ENCODE measurements around the gene FOXQ1.
"Not testable (repeated sequence)": the region's sequence is repeated elsewhere in the genome, so short reads cannot be mapped to it uniquely, and the experiment has no call there.

FOXQ1 gene

DNA sequence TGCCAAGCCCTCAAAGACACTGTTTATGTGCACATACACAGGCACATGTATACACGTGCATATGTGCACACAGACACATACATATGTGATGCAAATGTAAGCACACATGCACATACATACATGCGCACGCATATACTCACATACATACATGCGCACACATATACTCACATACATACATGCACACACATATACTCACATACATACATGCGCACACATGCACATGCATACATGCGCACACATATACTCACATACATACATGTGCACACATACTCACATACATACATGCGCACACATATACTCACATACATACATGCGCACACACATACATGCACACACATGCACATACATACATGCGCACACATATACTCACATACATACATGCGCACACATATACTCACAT lies 20.5 kb upstream of the FOXQ1 start:
- no peak for DNase-seq (ENCODE audit: low read depth)

DNA sequence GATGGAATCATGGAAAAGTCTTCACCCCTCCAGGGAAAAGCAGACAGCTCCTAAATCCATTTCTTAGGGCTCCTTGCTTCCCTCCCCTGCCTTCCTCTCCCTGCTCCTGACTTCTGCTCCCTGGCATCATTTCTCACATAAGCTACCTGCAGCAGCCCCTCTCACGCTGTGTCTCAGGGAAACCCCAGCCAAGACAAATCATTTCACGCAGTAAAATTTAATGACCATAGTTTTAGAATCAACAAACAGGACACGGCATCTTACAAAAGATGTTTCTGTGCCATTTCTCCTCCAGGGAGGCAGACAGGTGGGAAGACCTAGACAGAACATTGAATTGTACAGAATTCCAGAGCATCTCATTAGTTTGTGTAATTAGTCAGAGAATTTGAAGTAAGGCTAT lies 16.5 kb upstream of the FOXQ1 start:
- DNase-seq (ENCODE audit: low read depth): no peak

DNA sequence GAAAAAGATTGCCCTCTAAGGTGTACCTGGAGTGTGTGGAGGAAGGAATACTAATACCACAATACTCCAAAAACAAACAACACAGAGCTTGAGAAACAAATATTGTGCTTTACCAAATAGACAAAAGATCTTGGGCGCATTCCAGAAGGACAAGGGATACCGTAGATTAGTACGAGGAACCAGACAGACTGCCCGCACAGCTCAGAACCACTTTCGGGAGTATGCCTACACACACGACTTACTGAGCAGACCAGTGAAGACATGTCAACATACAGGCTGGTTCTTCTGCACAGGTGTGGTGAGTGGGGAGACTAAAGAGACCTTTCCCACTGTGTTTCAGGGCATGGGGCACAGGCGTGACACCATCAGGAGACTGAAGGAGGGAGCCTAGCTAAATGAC lies 15.8 kb upstream of the FOXQ1 start:
- no peak for DNase-seq (ENCODE audit: low read depth)

DNA sequence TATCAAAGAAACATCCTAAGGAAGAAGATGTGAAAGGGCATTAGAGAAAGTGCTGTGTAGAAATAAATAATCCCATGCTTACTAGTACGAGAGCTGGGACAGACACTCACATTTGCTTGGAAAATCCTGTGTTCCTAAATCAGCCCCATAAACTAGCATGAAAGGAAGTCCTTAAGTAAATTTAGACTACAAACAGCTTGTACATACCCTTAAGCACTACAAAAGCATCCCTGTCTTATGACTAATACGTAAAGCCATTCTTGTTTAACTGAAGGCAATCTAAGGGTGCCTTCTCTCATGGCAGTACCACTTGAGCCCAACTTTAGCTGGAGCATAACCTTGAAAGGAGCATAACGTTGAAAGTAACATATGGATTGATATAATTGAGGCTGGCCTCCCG lies 15.4 kb upstream of the FOXQ1 start:
- no peak for DNase-seq (ENCODE audit: low read depth)

DNA sequence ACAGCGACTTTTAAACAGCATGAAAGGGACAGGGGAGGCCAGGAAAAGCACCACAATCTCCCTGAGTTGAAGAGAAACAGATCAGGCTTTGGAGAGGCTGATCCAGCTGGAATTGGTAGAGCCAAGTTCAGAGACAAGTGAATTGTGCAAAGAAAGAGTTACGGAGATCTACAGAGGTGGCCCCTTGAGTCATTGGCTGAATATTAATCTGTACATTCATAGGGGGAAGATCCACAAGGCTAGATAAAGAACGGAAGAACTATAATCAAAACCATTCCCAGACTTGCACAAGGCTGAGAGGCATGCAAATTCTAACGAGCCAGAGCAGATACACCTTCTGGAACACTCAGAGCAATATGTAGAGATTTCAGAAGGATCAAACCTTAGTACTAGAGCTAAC lies 14.2 kb upstream of the FOXQ1 start:
- no peak for DNase-seq (ENCODE audit: low read depth)

DNA sequence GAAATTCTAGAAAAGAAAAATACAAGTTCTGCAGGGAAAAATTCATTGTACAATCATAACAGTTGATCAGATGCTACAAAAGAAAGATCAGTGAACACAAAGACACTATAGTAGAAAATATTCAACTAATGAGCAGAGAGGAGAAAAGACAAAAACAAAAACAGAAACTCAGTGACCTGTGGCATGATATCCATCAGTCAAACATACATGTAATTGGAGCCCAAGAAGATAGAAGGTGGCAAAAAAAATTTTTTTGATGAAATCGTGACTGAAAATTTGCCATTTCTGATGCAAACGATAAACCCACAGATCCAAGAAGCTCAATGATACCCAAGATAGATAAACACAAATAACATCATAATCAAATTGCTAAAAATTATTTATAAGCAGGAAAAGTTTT lies 13.1 kb upstream of the FOXQ1 start:
- DNase-seq (ENCODE audit: low read depth): no peak

DNA sequence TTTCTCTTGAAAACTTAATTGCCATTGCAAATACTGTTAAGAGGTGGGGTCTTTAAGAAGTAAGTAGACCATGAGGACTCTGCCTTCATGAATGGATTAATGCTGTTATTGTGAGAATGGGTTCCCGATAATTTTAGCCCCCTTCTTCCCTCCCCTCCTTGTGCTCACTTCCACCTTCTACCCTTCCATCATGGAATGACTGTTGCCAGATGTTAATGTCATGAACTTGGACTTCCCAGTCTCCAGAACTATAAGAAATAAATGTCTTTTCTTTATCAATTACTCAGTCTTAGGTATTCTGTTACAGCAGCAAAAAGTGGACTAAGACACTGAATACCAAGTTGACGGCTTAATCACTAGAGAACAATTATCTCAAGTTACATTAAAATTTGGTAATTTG lies 5.8 kb upstream of the FOXQ1 start:
- DNase-seq (ENCODE audit: low read depth): no peak

DNA sequence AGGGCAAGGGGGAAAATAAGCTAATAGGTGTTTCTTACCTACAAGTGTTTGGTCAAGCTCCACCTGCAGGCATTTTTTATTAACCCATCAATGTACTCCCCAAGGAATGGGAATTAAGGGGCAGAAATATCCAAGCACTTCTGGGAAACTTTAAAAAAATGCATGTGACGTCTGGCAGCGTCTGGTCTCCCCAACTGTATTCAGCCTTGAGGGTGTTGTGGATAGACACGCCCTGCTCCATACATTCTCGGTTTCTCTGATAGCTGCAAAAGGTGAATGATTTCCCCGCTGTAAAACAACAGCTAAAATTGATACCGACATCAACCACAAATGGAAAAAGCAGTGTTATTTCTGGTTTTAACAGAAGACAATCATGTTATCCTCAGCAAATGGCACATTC lies 2.5 kb upstream of the FOXQ1 start:
- no peak for DNase-seq (ENCODE audit: low read depth)

DNA sequence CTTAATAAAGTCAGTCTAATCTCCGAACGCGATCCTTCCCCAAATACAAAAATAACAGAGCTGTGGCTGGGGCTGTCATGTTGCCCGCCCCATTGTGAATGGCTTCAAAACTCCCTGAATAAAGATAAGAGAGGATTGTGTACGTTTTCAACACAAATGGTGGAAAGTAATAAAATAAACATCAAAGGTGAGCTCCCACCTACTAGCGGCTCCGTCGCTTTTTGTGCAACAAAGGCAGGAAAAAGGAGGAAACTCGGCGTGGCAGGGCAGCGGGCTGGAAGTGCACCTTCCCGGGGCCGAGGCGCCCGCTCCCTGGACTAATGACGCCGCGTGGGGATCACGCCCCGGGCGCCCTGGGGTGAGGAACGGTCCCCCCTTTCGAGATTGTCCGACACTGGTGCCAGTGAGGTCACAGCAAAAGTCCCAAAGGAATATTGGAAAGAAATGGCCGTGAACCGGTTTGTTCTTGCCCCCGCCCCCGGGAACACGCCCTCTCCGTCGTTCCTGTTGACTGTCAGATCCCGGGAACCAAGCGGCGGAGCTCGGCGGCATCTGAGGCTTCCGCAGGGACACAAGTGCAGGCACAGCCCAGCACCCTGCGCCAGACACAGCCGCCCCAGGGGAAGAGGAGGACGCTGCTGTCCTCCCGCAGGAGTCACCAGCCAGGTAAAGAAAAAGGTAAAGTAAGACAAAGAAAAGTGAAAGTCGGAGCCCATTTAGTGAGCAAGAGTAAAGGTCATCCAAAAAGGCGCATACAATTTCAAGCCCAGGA lies 1.1 kb upstream of the FOXQ1 start:
- DNase-seq (ENCODE audit: low read depth): no peak

DNA sequence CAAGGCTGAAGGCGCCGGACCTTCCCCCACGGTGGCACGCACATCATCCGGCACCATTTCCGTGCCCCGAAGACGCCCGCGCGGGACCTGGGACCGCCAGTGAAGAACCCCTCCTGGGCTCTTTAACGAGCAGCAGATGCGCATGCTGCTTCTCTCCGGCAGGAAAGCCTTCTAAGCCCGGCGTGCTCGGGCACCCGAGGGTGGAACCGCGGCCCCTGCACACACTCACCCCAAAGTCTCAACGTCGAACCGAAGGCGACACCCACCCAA lies 240 bp downstream of the FOXQ1 start:
- no peak for DNase-seq (ENCODE audit: low read depth)

DNA sequence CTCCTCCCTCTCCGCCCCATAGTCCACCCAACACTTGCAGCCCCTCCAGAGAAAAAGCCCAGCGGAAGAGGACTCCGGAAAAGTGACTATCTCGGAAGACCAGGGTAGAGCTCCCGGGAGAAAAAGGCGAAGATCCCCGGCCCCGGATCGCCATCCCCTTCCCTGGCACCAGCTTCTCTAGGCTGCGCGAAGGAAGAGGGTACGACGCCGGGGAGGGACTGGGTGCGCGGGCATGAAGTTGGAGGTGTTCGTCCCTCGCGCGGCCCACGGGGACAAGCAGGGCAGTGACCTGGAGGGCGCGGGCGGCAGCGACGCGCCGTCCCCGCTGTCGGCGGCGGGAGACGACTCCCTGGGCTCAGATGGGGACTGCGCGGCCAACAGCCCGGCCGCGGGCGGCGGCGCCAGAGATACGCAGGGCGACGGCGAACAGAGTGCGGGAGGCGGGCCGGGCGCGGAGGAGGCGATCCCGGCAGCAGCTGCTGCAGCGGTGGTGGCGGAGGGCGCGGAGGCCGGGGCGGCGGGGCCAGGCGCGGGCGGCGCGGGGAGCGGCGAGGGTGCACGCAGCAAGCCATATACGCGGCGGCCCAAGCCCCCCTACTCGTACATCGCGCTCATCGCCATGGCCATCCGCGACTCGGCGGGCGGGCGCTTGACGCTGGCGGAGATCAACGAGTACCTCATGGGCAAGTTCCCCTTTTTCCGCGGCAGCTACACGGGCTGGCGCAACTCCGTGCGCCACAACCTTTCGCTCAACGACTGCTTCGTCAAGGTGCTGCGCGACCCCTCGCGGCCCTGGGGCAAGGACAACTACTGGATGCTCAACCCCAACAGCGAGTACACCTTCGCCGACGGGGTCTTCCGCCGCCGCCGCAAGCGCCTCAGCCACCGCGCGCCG lies 822 bp downstream of the FOXQ1 start:
- peak; percentile 24 for DNase-seq (ENCODE audit: low read depth)

DNA sequence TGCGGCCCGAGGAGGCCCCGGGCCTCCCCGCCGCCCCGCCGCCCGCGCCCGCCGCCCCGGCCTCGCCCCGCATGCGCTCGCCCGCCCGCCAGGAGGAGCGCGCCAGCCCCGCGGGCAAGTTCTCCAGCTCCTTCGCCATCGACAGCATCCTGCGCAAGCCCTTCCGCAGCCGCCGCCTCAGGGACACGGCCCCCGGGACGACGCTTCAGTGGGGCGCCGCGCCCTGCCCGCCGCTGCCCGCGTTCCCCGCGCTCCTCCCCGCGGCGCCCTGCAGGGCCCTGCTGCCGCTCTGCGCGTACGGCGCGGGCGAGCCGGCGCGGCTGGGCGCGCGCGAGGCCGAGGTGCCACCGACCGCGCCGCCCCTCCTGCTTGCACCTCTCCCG lies 1.5 kb downstream of the FOXQ1 start:
- DNase-seq (ENCODE audit: low read depth): no peak

DNA sequence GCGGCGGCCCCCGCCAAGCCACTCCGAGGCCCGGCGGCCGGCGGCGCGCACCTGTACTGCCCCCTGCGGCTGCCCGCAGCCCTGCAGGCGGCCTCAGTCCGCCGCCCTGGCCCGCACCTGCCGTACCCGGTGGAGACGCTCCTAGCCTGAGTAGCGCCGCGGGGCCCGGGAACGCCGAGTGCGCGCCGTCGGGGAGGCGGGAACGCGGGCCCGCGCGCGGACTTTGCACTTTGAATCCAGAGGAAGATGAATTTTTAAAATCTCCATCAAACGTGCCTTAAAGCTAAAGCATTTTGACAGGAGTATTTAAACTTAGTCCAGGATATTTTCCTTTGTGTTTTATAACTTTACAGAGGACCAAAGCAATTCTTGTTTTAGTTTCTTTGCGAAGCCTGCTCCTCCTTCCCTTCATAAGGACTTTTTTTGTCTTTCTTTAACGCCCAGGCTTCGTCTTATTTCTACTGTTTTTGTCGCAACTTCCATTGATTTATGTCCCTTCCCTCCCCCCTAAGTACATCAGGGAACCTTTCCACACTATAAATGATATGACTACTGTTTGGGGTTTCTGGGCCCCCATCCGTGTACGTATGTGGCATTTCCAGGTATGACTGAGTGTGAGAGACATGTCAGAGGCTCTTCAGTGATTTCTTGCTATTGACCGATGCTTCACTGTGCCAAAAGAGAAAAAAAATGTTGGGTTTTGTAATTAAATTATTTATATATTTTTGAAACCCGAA lies 2.0 kb downstream of the FOXQ1 start:
- no peak for DNase-seq (ENCODE audit: low read depth)

DNA sequence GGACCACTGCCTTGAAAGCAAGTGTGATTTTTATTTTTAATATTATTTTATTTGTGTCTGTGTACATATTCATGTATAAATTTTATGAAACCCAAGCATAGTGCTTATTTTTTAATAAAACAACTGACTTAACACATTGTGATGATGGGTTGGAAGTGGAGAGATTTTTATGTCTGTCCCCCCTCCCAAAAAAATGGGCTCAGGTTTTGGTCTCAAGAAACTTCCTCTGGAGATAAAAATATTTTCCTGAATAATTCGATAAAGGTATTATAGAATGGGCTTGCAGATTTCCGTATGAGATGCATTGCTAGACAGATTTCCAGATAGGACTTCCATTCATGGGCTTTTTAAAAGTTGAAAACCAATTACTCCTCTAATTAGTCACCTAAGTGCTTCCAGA lies 2.7 kb downstream of the FOXQ1 start:
- no peak for DNase-seq (ENCODE audit: low read depth)

DNA sequence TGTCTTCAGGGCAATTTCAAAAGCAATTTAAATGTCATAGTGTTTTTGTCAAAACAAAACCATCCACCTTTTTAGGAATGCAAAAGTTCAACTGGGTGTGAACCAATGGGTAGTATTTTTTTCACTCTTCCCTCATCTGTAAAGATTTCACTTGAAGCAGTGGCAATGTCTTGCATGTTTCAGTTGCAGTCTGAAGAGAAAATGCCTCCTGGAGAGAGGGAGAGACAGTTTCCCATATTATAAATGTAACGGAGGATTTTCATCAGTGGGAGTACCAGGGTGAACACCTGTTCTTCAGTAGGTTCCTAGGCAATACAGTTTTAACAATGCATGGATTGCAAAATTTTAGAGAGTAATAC lies 3.3 kb downstream of the FOXQ1 start:
- DNase-seq (ENCODE audit: low read depth): no peak

DNA sequence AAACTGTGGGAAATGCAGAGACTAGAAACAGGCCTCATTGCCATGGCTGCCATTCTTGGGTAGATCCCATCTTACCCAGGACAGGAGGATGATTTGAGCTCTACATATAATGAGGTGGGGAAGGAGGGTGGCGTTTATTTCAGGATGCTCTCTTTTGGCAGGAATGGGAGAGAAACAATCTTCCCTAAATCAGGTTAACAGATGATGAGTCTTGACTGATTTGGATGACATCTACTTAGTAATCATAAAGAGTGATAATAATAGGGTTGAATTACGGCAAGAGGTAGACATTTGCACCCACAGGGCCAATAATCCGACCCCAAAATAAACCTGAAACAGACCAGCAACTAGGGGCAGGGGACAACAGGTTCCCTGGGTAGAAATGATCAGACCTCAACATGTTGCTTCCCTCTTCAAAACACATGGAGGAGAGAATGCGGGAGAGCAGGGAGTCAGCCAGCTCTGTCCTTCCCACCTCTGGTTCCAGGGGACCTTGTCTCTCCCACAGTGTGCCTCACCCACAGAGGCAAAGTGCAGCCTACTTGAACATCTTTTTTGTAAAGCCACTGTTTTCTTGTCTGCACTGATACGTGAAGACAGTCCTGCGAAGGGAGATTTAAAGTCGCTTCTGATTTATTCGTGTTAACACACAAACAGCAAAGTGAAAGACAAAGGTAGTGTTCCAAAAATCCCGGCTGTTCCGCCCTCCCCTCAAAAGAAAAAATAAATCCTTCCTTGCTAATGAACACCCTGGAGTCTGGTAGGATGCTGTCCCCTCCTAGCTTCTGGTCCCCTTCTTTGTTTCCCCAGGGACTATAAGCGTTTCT lies 3.9 kb downstream of the FOXQ1 start:
- no peak for DNase-seq (ENCODE audit: low read depth)

DNA sequence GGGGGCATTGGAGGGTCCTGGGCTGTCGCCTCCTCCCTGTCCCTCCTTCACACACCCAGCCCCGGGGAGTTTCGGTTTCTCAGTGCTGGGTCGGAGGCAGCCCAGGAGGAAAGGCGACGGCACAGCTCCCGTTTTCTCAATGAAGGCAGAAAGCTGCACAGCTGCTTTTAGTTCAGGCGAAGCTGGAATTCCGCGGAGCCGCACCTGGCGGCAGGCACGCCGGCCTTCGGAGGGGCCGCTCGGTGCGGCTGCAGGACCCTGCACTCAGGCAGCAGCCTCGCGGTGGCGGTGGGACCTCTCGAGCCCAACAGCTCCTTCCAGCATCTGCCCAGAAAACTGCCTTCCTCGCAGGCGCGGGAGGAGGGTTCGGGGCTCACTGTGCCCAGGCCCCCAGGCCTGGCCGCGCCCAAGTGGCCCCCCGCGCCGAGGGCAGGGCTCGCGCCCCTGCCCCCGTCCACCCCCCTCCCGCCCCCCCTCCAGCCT lies 4.6 kb downstream of the FOXQ1 start:
- DNase-seq (ENCODE audit: low read depth): no peak

DNA sequence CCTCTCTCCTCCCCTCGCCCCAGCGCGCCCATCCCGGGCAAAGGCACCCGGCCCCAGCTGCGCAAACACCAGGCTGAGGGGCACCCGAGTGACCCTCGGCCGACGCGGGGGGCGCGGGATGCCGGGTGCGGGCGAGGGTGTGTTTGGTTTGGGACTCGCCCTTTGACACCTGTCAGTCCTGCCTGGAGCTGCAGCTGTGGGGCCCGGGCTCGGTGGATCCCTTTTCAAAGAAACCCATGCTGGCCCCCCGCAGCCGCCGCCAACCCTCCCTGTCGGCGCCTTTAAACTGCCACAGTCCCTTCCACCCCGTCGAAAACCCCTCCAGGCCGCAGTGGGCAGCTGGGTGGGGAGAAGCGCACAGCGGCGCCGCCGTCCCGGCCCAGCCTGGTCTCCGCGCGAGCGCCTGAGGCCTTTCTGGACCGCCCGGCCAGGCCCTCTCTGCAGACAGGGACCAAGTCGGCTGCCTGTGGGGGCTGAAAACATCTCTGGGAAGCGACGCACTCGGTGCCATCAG lies 5.5 kb downstream of the FOXQ1 start:
- DNase-seq (ENCODE audit: low read depth): no peak

DNA sequence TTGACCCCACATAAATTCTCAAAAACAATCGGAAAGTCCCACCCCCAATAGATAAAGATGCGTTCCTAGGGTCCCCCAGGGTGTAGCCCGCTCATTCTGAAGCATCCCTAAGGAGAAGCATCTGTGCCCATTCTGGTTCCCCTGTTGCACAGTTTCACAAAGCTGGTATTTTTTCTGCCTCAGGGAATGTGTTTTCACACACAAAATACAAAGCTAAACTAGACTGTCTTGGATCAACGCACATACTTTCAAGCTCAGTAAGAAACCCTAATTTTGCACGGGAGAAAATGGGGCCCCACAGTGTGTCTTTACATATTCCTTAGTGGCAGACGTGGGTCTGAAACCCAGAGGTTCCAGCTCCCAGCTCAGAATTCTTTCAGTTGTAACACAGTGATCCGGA lies 6.1 kb downstream of the FOXQ1 start:
- DNase-seq (ENCODE audit: low read depth): no peak

DNA sequence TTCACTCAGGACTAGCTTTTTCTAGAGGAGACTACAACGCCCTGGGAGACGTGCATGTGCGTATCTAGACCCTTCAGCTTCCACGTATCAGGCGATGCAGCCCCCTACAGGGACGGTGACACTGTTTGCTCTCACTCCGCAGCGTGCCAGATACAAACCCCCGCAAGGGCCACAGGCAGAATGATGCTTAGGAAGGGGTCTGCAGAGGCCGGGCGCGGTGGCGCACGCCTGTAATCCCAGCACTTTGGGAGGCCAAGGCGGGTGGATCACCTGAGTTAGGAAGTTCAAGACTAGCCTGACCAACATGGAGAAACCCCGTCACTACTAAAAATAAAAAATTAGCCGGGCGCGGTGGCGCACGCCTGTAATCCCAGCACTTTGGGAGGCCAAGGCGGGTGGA lies 6.7 kb downstream of the FOXQ1 start:
- not testable (repeated sequence) for DNase-seq (ENCODE audit: low read depth)

DNA sequence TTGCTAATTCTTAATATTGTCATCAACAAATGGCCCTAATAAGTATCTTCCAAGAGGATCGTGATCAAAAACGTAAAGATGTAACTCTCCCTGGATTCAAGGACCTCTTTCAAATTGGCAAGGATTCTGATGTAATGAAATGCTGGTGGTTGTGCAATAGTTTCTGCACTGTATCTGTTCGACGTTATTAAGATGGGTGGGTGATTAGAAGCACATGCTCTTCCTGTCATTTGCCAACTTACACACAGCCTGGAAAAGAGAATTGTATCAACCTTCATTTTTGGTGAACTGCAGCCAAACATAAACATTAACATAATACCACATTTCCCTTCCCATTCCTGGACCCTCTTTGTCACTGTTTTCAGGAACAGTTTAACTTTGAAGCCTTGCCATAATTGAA lies 9.8 kb downstream of the FOXQ1 start:
- DNase-seq (ENCODE audit: low read depth): peak; percentile 94

DNA sequence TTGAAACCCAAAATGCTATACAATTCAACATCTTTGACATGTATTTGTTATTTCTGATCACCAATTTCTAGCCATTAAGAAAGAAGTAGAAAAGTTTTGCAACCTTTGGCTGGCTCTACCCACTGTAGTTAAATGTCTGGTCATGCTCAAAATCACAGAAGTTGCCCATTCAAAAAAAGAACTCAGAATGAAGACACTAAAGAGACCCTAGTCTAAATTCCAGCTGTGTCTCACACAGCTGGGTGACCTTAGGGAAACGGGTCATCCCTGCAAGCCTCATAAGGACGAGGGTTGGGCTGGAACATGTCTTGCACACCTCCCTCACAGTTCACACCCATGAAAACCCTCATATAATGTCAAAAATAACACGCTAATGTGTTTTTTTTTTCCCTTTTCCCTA lies 10.3 kb downstream of the FOXQ1 start:
- no peak for DNase-seq (ENCODE audit: low read depth)

Data from fibroblast of gingiva (primary cell).